Activated T-helper 1 cell treated with Interleukin-2 at 50 U/mL for 16 hours (primary cell): ENCODE data around the gene RAB9A.

Source experiments
- DNase-seq: peaks from one replicate; pipeline ENCODE4 v3.0.0-alpha.2; 2020; ENCODE audit warnings: low read depth

RAB9A gene

DNA sequence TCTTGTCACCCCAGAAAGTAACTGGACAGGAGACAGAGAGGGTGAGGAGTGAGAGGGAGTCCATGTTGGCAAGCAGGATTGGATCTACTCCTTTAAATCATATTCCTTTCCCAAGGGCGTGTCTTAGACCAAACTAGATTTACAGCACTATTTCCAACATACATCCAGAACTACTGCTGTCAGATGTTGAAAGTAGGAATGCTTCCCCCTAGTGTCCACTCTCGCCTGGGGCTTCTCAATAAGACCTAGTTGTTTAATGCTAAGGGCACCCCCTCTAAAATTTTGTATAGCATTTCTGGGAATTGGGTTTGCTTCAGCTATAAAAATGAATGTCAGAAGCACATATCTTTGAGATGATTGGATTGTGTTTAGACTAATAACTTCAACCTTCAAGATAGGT lies 58.9 kb downstream of the RAB9A start:
- DNase-seq: no peak

GRCh38 chrX:13748486-13748885 lies 59.6 kb downstream of the RAB9A start:
- no peak for DNase-seq

DNA sequence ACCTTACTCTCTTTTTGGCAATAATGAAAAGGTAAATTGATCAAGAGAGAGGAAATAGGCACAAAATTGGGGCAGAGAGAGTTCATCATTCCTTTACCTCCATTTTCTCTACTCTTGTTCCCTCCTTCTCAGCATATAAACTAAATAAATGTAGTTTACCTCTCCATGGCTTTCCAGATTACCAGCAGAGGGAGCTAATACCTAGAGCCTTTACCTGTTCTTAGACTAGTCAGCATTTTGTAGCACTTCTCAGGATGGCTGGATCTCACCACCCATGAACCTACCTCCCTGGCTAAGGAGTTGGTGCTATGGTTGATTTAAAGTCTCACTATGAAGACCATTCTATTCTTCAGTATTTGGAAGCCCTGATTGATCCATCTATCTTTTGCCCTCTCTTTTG lies 61.3 kb downstream of the RAB9A start:
- DNase-seq: no peak

- no peak for DNase-seq
Observed at GRCh38 chrX:13750812-13751211, 61.9 kb downstream of the RAB9A start.

GRCh38 chrX:13752141-13752540 lies 63.2 kb downstream of the RAB9A start:
- DNase-seq: no peak

GRCh38 chrX:13752646-13753045 lies 63.7 kb downstream of the RAB9A start:
- DNase-seq: no peak

GRCh38 chrX:13754765-13755164 lies 65.8 kb downstream of the RAB9A start:
- DNase-seq: no peak

- DNase-seq: no peak
Observed at GRCh38 chrX:13755254-13755653, 66.3 kb downstream of the RAB9A start.

DNA sequence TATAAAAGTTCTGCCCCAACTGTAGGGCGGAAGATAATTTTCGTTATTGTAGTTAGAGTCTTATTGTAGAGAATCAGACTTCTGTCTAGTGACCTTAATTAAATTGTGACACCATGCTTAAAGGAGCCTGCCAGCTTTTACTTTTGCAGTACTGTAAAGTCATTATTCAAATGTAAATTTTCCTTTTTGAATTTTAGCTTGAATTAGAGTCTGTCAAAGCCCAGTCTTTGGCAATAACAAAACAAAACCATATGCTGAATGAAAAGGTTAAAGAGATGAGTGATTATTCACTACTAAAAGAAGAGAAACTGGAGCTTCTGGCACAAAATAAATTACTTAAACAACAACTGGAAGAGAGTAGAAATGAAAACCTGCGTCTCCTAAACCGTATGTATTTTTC lies 67.5 kb downstream of the RAB9A start:
- DNase-seq: no peak

- no peak for DNase-seq
Observed at GRCh38 chrX:13759152-13759718, 70.3 kb downstream of the RAB9A start.
